ENCODE measurements around the gene SPINDOC. TPM values are rescaled to one million over a fixed set of nuclear protein-coding genes. Genes with fewer than 3 reads are reported as not detected.

Gene SPINDOC
- total and polyA plus RNA-seq, 12 donors, result 7.0 to 13.2 (median 9.6) TPM

GRCh38 chr11:63833048-63833447 is 19.8 kb downstream of the SPINDOC start:
- no peak for TF ChIP-seq CTCF (IDR thresholded peaks at IDR 0.05)
- ATAC-seq, result no peak
- no peaks in the 10 kb centered on the region for H3K27me3 ChIP-seq
- H3K4me3 ChIP-seq, result no peak overlapping the region
- H3K9me3 ChIP-seq, result no peaks in the 10 kb centered on the region
- H3K4me1 ChIP-seq, result peaks cover 5 to 11% (median 8%) of the 10 kb centered on the region in 9 donors
- intact Hi-C loops (cut with DNase I), result no loop called here
- WGBS, 2 donors, result 92 to 100% methylated on average over 2 of the region's 2 CpGs
- no peaks in the 10 kb centered on the region for H3K36me3 ChIP-seq
- DNase-seq, result no peak
- H3K27ac ChIP-seq, result no peak overlapping the region

- TF ChIP-seq CTCF (IDR thresholded peaks at IDR 0.05), result no peak
- Histone ChIP-seq H3K27me3 (no peaks in the 10 kb centered on the region), H3K4me1 (peaks cover 8 to 16% (median 13%) of the 10 kb centered on the region in 9 donors), H3K4me3 (no peak overlapping the region), H3K27ac (no peak overlapping the region), H3K9me3 (no peaks in the 10 kb centered on the region), H3K36me3 (no peaks in the 10 kb centered on the region)
- ATAC-seq (no peak), DNase-seq (no peak)
- 90 to 95% methylated on average over 12 of the region's 12 CpGs for WGBS, 2 donors
- intact Hi-C loops (cut with DNase I), result loop anchor here in 5 of 10 donors (5.0 kb wide), 5 partner anchors 38 to 1448 kb away; no protein-coding TSS in a partner anchor
Measured at GRCh38 chr11:63834535-63835157, 21.4 kb downstream of the SPINDOC start.

- Histone ChIP-seq H3K9me3 (no peaks in the 10 kb centered on the region), H3K27ac (no peak overlapping the region), H3K27me3 (no peaks in the 10 kb centered on the region), H3K4me3 (no peak overlapping the region), H3K36me3 (no peaks in the 10 kb centered on the region), H3K4me1 (peaks cover 10 to 21% (median 17%) of the 10 kb centered on the region in 9 donors)
- DNase-seq, result no peak
- intact Hi-C loops (cut with DNase I), result loop anchor here in 5 of 10 donors (5.0 kb wide), 5 partner anchors 37 to 1447 kb away; no protein-coding TSS in a partner anchor
- WGBS, 2 donors, result 77 to 83% methylated on average over 6 of the region's 6 CpGs
- TF ChIP-seq CTCF (IDR thresholded peaks at IDR 0.05), result no peak
- no peak for ATAC-seq
Measured at GRCh38 chr11:63835158-63835545, 21.9 kb downstream of the SPINDOC start.

- DNase-seq, result peak; percentile 57 to 84
Measured at GRCh38 chr11:63837027-63837688, 23.9 kb downstream of the SPINDOC start.

More at GRCh38 chr11:63837027-63837688, 23.9 kb downstream of the SPINDOC start:
- Histone ChIP-seq H3K27ac (peak overlapping the region in 8 of 10 donors; percentile 81 to 95 (median 90)), H3K9me3 (no peaks in the 10 kb centered on the region), H3K27me3 (no peaks in the 10 kb centered on the region), H3K4me3 (no peak overlapping the region), H3K4me1 (peaks cover 14 to 42% (median 37%) of the 10 kb centered on the region in 9 donors), H3K36me3 (peaks cover 0 to 8% (median 0%) of the 10 kb centered on the region in 9 donors)
- WGBS, 2 donors, result 14 to 15% methylated on average over 5 of the region's 5 CpGs
- ATAC-seq, result peak in 7 of 8 donors; percentile 11 to 59 (median 33)
- TF ChIP-seq CTCF (IDR thresholded peaks at IDR 0.05), result peak; percentile 67 to 90 (median 86)
- intact Hi-C loops (cut with DNase I), result loop anchor here in 9 of 10 donors (1.0 to 5.0 kb wide), 12 partner anchors 35 to 1445 kb away; no protein-coding TSS in a partner anchor
